PC-3 (cell line): Measurements from ENCODE around the gene NALCN.

Experiments
- EZH2 ChIP-seq: fragments of 300-600 bp; sonication (generic); IDR thresholded peaks from one replicate; pipeline ENCODE4 v1.6.1; 2017; ENCODE audit warnings: antibody characterized with exemption, mild to moderate bottlenecking, low read length; ENCODE audit not compliant: unreplicated experiment
- TF ChIP-seq, protein P1 (sequence below): fragments of 300-600 bp; sonication (generic); conservative IDR thresholded peaks from 2 replicates; pipeline ENCODE4 v1.5.1; 2017; ENCODE audit warnings: antibody characterized with exemption, low read depth, mild to moderate bottlenecking, low read length

DNA sequence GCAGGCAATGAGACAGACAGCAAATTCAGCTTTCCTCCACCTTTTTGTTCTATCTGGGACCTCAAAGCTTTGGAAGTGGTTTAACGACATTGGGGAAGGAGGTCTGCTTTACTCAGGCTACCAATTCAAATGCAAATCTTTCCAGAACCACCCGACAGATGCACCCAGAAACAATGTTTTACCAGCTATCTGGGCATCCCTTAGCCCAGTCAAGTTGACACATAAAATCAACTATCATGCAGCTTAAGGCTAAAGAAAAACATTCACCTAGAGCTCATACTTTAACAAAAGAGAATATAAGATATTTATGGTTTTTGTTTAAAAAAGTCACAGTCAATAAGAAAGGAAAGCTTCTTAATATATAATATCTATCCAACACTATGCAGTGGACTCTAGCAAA, 246.0 kb downstream of the NALCN start:
- TF ChIP-seq, protein P1, sequence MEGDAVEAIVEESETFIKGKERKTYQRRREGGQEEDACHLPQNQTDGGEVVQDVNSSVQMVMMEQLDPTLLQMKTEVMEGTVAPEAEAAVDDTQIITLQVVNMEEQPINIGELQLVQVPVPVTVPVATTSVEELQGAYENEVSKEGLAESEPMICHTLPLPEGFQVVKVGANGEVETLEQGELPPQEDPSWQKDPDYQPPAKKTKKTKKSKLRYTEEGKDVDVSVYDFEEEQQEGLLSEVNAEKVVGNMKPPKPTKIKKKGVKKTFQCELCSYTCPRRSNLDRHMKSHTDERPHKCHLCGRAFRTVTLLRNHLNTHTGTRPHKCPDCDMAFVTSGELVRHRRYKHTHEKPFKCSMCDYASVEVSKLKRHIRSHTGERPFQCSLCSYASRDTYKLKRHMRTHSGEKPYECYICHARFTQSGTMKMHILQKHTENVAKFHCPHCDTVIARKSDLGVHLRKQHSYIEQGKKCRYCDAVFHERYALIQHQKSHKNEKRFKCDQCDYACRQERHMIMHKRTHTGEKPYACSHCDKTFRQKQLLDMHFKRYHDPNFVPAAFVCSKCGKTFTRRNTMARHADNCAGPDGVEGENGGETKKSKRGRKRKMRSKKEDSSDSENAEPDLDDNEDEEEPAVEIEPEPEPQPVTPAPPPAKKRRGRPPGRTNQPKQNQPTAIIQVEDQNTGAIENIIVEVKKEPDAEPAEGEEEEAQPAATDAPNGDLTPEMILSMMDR = no peak
- TF ChIP-seq EZH2 = no peak
